Amniotic epithelial cell (primary cell): Measurements from ENCODE around the gene TSHZ2.

Experiments
- DNase-seq: peaks from one replicate; pipeline ENCODE4 v3.0.0-alpha.2; 2010; ENCODE audit warnings: low read depth

Gene TSHZ2

GRCh38 chr20:53129563-53129962, 157.4 kb downstream of the TSHZ2 start:
- DNase-seq: no peak

- no peak for DNase-seq
Measured at GRCh38 chr20:53130795-53131194, 158.6 kb downstream of the TSHZ2 start.

- DNase-seq: no peak
Measured at GRCh38 chr20:53133125-53133524, 161.0 kb downstream of the TSHZ2 start.

GRCh38 chr20:53133628-53134027, 161.5 kb downstream of the TSHZ2 start:
- no peak for DNase-seq

- no peak for DNase-seq
Measured at GRCh38 chr20:53136473-53136872, 164.3 kb downstream of the TSHZ2 start.

- no peak for DNase-seq
Measured at GRCh38 chr20:53138454-53139262, 166.5 kb downstream of the TSHZ2 start.

GRCh38 chr20:53141201-53142050, 169.3 kb downstream of the TSHZ2 start:
- no peak for DNase-seq

- DNase-seq: no peak
Measured at GRCh38 chr20:53142225-53143127, 170.3 kb downstream of the TSHZ2 start.

- no peak for DNase-seq
Measured at GRCh38 chr20:53146201-53146891, 174.2 kb downstream of the TSHZ2 start.

- DNase-seq: no peak
Measured at GRCh38 chr20:53148771-53149147, 176.6 kb downstream of the TSHZ2 start.

- DNase-seq: no peak
Measured at GRCh38 chr20:53149148-53149889, 177.2 kb downstream of the TSHZ2 start.

GRCh38 chr20:53149890-53150205, 177.7 kb downstream of the TSHZ2 start:
- DNase-seq: no peak

GRCh38 chr20:53150532-53150931, 178.4 kb downstream of the TSHZ2 start:
- DNase-seq: no peak

- DNase-seq: no peak
Measured at GRCh38 chr20:53152228-53152627, 180.1 kb downstream of the TSHZ2 start.

- peak; percentile 5 for DNase-seq
Measured at GRCh38 chr20:53154540-53154939, 182.4 kb downstream of the TSHZ2 start.

- DNase-seq: peak; percentile 20
Measured at GRCh38 chr20:53157443-53158408, 185.6 kb downstream of the TSHZ2 start.

- DNase-seq: no peak
Measured at GRCh38 chr20:53159160-53159559, 187.0 kb downstream of the TSHZ2 start.

GRCh38 chr20:53161073-53161472, 188.9 kb downstream of the TSHZ2 start:
- no peak for DNase-seq

- DNase-seq: no peak
Measured at GRCh38 chr20:53161473-53161872, 189.3 kb downstream of the TSHZ2 start.
